HPDE6-E6E7 (cell line): Measurements from ENCODE around the gene VPS18.

Source experiments
- DNase-seq: peaks from one replicate; pipeline ENCODE4 v3.0.0; 2011; ENCODE audit warnings: missing footprints; ENCODE audit errors: extremely low spot score

VPS18 gene

GRCh38 chr15:40921949-40922607, 27.8 kb downstream of the VPS18 start:
- no peak for DNase-seq

- no peak for DNase-seq
Observed at GRCh38 chr15:40922608-40923005, 28.4 kb downstream of the VPS18 start.

GRCh38 chr15:40923551-40923950, 29.3 kb downstream of the VPS18 start:
- DNase-seq, result no peak

GRCh38 chr15:40925495-40925862, 31.2 kb downstream of the VPS18 start:
- DNase-seq, result no peak

GRCh38 chr15:40925863-40926658, 31.8 kb downstream of the VPS18 start:
- no peak for DNase-seq

GRCh38 chr15:40926659-40927494, 32.6 kb downstream of the VPS18 start:
- DNase-seq, result no peak

GRCh38 chr15:40927495-40927872, 33.2 kb downstream of the VPS18 start:
- no peak for DNase-seq

GRCh38 chr15:40927873-40928806, 33.9 kb downstream of the VPS18 start:
- no peak for DNase-seq

GRCh38 chr15:40928821-40929659, 34.8 kb downstream of the VPS18 start, which contains the start of gene DLL4:
Gene DLL4 (plus strand): TSS chr15:40929340. CDS start chr15:40929669, 329 bp downstream.
- DNase-seq, result peak; percentile 66

GRCh38 chr15:40929660-40930429, 35.6 kb downstream of the VPS18 start:
- DNase-seq, result no peak

GRCh38 chr15:40930430-40931299, 36.4 kb downstream of the VPS18 start:
- DNase-seq, result no peak

GRCh38 chr15:40931300-40932142, 37.3 kb downstream of the VPS18 start:
- no peak for DNase-seq

- DNase-seq, result no peak
Observed at GRCh38 chr15:40932156-40932555, 37.9 kb downstream of the VPS18 start.

GRCh38 chr15:40932649-40933516, 38.6 kb downstream of the VPS18 start:
- no peak for DNase-seq

GRCh38 chr15:40933517-40933902, 39.3 kb downstream of the VPS18 start:
- DNase-seq, result no peak

GRCh38 chr15:40934457-40934856, 40.2 kb downstream of the VPS18 start:
- no peak for DNase-seq

GRCh38 chr15:40936234-40936708, 42.0 kb downstream of the VPS18 start:
- no peak for DNase-seq
